ENCODE measurements around the gene UBASH3B. TPM values are rescaled to one million over a fixed set of nuclear protein-coding genes. Genes with fewer than 3 reads are reported as not detected.

The UBASH3B gene
- total RNA-seq, 1 experiment from 2014 or later = 8.0 TPM

- Histone ChIP-seq H3K4me2 (ENCODE audit: insufficient read depth, insufficient read length, low read length) (no peak overlapping the region), H3K9me3 (ENCODE audit: control insufficient read depth, low read depth, low read length) (no peaks in the 10 kb centered on the region), H2AFZ (ENCODE audit: low read length) (no peak overlapping the region), H3K23ac (ENCODE audit: insufficient read length, low read depth, low read length) (no peak overlapping the region), H2BK5ac (ENCODE audit: insufficient read length, low read length) (no peak overlapping the region), H4K91ac (ENCODE audit: insufficient read length, low read depth, low read length) (no peak overlapping the region), H3K4ac (ENCODE audit: low read depth, low read length) (no peak overlapping the region), H2AK5ac (ENCODE audit: insufficient read length, low read length) (no peak overlapping the region), H3K79me2 (ENCODE audit: insufficient read depth, low read length) (no peaks in the 10 kb centered on the region), H2BK12ac (ENCODE audit: insufficient read length, low read depth, low read length) (no peak overlapping the region), H3K18ac (ENCODE audit: insufficient read length, low read depth, low read length) (no peak overlapping the region), H3K56ac (ENCODE audit: insufficient read length, low read depth, low read length) (no peak overlapping the region), H3K9ac (ENCODE audit: extremely low read depth, insufficient read length, low read length) (no peak overlapping the region), H2BK15ac (ENCODE audit: low read depth, low read length) (no peak overlapping the region), H4K20me1 (ENCODE audit: control insufficient read depth, insufficient read depth, insufficient read length) (no peaks in the 10 kb centered on the region), H3K4me1 (ENCODE audit: insufficient read depth, low read length) (no peaks in the 10 kb centered on the region), H3K79me1 (ENCODE audit: insufficient read depth, low read depth, low read length, poor library complexity, severe bottlenecking) (no peaks in the 10 kb centered on the region), H3T11ph (ENCODE audit: low read length) (no peak overlapping the region), H3K14ac (ENCODE audit: insufficient read depth, low read length) (no peak overlapping the region), H2BK120ac (ENCODE audit: low read depth, low read length, poor library complexity, severe bottlenecking) (no peak overlapping the region), H4K5ac (ENCODE audit: insufficient read length, low read depth, low read length) (no peak overlapping the region), H2BK20ac (ENCODE audit: low read depth, low read length, poor library complexity, severe bottlenecking) (no peak overlapping the region), H3K27me3 (ENCODE audit: insufficient read depth, low read length) (no peaks in the 10 kb centered on the region), H4K8ac (replicated peaks; ENCODE audit: insufficient read length, low read depth, low read length) (no peak overlapping the region), H3K23me2 (ENCODE audit: insufficient read length, low read depth, low read length, poor library complexity, severe bottlenecking) (no peaks in the 10 kb centered on the region), H3K27ac (ENCODE audit: insufficient read length, low read depth, low read length) (no peak overlapping the region)
- H3K4me3 Mint-ChIP-seq = no peak overlapping the region
- no peaks in the 10 kb centered on the region; a peak in 1 of 7 replicates for H3K36me3 Mint-ChIP-seq (ENCODE audit: insufficient read depth in 1 of 3, low read depth in 3 of 3)
- H3K27me3 Mint-ChIP-seq (ENCODE audit: low read depth) = no peaks in the 10 kb centered on the region
- no CpG with 5 or more reads among the region's 5 CpGs for WGBS (ENCODE audit: extremely low coverage, insufficient read length, low lambda C conversion rate)
- H3K4me1 Mint-ChIP-seq = peaks cover 6 to 21% of the 10 kb centered on the region in 2 experiments; a peak in 3 of 4 replicates
- no peak for DNase-seq
- no peak for TF ChIP-seq CTCF (conservative IDR thresholded peaks at IDR 0.05)
- no peaks in the 10 kb centered on the region for H3K9me3 Mint-ChIP-seq
- no peak overlapping the region for H3K27ac Mint-ChIP-seq
These were observed 58.5 kb downstream of the UBASH3B start for GRCh38 chr11:122714004-122714403.
